Measurements from ENCODE around the gene FBXW4.
"Not testable (repeated sequence)": the region's sequence is repeated elsewhere in the genome, so short reads cannot be mapped to it uniquely, and the experiment has no call there.

Gene FBXW4

GRCh38 chr10:101653536-101653935 lies 41.4 kb downstream of the FBXW4 start:
- no peak for DNase-seq

- no peak for DNase-seq
Observed at GRCh38 chr10:101651336-101651735, 43.6 kb downstream of the FBXW4 start.

- DNase-seq: no peak
Observed at GRCh38 chr10:101650863-101651262, 44.1 kb downstream of the FBXW4 start.

- DNase-seq: no peak
Observed at GRCh38 chr10:101649525-101650085, 45.4 kb downstream of the FBXW4 start.

DNA sequence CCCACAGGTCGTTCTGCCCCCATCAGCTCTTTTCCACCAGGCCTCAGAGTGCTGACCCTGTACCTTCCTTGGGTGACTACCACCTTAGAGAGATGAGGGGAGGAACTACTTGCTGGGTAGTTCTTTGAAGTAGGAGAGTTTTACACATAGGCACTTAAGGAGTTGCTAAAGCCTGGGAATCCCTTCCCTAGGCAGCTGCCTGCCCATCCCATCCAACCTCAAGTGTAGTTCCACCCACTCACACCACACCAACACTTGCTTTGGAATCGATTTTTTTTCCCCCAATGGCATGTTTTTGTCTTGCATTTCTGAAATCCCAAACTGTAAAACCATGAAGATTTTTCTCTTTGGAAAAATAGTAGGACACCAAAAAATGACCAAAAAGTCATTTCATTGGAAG lies 47.7 kb downstream of the FBXW4 start:
- DNase-seq: no peak

- peak; percentile 76 for DNase-seq
Observed at GRCh38 chr10:101646364-101646763, 48.6 kb downstream of the FBXW4 start.

DNA sequence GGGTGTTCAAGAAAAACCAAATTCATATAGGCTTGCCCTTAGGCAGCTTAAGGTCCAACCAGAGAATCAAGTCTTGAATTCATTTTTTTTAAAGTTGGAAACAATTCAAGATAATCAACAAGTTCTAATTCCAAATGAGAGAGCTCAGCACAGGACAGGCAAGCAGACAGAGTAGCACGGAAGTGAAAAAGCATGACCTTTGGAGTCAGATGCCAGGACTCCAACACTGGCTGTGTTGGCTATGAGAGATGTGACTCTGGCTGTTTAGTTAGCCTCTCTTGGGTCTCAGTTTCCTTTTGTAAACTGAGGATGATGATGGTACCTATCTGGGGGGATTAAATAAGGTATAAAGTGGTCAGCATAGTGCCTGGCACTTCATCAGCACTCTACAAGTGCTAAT lies 49.3 kb downstream of the FBXW4 start:
- DNase-seq: no peak

DNA sequence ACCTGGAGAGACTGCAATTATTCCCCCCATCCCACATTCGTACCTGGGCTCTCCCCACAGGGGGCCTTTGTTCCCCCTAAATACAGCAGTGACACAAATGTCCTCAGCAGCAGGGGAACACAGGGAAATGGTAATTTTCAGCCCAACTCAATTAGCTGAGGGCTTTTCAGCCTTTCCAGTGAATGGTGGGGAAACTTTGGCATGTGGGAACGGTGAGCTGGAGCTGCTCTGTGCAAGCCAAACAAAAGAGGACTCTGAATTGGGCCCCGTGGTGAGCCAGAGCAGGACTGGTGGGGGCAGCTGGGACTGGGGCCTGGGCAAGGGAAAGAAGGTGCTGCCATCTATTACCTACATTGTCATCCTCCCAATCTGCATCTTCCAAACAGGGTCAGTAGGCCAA lies 51.0 kb downstream of the FBXW4 start:
- DNase-seq: peak; percentile 23

DNA sequence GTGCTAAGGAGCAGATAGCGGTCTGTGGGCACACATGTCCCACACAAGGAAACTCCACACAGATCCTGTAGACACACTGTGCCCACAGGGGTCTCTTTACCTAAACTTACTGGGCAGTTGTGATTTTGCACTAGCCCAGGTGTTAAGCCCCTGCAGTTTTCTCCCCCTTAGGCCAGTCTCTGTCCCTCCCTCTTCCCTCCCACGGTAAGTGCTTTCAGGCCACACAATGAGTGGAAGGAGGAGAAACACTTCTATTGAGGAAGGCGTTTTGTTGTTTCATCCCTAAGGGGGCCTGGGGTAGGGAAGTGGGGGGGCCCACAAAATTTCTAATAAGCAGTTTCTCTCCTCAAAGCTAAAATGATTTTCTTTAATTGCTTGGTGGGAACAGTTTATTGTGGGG lies 51.4 kb downstream of the FBXW4 start:
- DNase-seq: no peak

DNA sequence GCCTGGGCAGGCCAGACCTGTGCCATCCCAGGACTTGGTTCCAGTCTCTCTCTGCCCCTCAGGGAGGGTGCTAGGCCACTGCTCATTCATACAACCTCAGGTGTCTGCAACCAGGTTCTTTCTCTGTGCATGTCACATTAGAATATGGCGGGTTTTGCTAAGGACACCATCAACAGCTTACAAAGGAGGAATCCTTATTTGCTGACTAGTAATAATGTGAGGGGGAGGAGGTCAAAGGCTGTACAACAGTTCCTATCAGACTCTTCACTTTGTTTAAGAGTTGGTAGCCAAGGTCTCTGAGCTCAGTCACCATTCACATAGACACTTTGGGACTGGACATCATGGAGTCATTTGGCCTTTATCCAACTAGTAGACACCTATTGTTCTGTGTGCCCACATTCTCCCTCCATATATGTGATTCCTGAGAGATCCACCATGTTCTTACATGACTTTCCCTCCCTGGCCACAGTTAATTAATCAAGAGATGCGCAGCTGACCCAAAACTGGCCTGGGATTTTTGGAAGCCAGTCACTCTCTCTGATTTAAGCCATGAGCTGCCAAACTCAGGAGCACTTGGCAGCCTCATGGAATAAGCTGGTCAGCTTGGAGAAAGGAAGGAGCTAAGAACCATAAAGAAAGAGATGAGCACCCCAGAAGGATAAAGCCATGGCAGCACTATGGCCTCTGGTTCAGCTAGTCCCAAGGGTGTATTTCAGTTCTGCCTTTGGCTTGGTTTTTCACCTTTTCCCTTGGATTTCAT lies 55.6 kb downstream of the FBXW4 start:
- DNase-seq: no peak

- DNase-seq: not testable (repeated sequence)
Observed at GRCh38 chr10:101633510-101633909, 61.5 kb downstream of the FBXW4 start.

DNA sequence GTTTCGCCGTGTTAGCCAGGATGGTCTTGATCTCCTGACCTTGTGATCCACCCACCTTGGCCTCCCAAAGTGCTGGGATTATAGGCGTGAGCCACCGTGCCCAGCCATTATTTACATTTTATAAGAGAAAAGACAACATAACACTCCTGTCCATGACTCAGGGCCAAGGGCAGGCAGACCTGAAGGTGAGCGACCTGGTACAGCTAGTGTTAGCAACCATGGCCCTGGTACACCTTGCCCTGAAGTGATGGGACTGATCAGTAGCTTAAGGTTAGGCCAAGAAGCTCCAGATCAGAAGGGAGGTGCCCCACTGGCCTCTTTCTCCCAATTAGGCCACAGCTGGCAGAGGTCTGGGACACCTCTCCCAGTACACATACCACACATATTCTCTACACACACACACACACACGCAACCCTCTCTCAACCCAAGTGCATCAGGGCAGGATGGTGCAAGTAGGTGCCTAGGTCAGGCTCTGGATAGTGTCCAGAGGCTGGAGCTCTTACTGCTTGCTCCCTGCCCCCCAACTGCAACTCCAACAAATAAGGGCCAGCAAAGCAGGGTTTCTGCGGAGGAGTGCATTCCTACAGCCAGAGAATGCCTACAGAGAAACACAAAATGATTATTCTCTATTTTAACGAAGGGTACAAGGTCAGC lies 63.0 kb downstream of the FBXW4 start:
- DNase-seq: no peak

DNA sequence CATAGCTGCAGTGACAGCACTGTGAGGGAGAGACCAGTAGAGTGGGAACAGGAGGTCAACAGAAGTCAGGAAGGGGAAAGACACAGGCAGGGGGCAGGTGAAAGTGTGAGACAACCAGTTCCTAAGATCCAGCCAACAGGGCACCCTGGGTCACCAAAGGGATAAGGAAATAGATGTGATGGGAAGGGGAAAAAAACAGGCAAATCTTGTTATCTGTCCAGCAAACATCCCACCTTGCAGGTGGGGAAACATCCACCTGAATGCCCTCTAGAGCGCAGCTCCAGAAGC lies 64.4 kb downstream of the FBXW4 start:
- DNase-seq: no peak

GRCh38 chr10:101629837-101630632 lies 64.9 kb downstream of the FBXW4 start:
- DNase-seq: peak; percentile 72

DNA sequence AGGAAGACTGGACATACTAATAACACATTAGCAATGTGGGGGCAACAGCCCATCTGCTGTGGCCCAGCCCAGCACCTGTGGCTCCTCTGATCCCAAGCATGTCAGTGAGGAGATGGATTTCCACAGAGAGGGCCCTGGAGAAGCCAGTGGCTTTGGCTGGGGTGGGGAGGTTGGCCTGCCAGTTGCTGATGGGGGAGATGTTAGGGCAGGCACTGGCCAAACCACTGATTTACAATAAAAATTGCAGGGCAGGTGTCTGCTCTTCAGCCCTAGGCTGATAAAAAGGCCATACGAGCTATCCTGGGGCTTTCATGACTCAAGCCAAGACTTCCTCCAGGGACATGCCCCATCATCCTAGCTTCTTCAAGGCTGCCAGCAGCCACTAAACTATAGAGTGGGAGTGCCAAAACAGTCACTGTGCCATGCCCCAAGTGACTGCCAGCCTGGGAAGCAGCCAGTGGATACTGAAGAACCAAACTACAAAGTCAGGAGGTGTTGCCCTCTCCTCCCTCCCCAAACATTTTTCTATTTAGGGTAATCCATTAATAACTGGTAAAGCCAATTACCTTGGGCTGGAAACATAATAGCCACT lies 69.1 kb downstream of the FBXW4 start:
- no peak for DNase-seq

GRCh38 chr10:101624526-101625102 lies 70.4 kb downstream of the FBXW4 start:
- no peak for DNase-seq

GRCh38 chr10:101623528-101623927 lies 71.4 kb downstream of the FBXW4 start:
- DNase-seq: no peak

- no peak for DNase-seq
Observed at GRCh38 chr10:101619983-101620382, 75.0 kb downstream of the FBXW4 start.

DNA sequence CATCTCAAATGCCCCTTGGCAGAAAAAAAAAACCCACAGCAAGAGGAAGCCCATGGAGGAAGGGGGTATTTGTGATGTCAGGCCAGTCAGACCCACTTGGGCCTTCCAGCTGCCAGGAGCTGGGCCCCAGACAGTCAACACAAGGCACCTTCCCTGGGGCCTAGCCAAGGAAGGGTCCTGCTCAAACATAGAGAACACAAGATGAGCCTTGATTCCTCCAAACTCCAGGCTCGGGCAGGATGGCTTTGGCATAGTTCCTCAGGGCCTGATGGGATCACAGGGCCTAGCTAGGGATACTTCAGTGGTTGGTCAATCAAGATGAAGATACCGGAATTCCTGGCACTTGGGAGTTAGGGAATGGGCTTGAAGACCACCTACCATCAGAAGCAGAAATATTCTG lies 76.1 kb downstream of the FBXW4 start:
- no peak for DNase-seq

DNA sequence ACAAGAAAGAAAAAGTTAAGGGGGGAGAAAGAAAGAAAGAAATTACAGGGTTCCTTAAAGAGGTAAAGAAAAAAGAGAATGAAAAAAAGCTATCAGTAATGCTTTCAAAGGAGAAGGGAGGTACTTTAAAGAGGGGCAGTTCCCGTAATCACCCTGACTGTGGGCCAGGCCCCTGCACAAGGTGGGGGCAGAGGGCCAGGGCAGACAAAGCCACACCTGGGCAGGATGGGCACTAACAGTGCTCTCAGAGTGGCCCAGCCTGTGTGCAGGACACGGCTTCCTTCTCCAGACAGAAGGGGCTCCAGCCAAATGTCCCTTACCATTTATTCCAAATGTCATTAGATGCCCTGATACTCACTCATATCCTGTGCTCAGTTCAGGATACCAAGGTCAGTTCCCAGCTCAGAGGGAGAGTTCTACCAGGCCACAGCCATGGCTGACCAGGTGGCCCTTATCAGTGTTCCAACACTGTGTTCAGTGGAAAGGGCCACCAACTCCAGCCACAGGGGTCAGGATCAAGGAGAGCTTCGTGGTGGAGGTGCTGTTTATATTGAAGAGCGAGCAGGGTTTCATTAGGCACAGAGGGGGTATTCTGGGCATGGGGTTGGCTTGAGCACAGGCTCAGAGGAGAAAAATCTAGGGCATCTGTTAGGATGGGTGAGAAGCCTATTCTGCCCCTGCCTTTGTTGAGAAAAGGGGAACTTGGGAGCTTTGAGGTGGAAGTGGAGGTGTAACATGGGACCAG lies 77.0 kb downstream of the FBXW4 start:
- DNase-seq: no peak

GRCh38 chr10:101617102-101617823 lies 77.7 kb downstream of the FBXW4 start:
- DNase-seq: no peak
